ENCODE results near the gene GAPDHS. TPM values are rescaled to one million over a fixed set of nuclear protein-coding genes. Genes with fewer than 3 reads are reported as not detected.
A peak's percentile ranks its signal among the peaks of the same experiment; 100 is the strongest.

The GAPDHS gene
- total RNA-seq, 1 donor, result not detected

- no peak for TF ChIP-seq CTCF (IDR thresholded peaks at IDR 0.05; ENCODE audit: insufficient read depth, low read depth, low read length)
- DNase-seq (ENCODE audit: low read depth), result no peak
Observed at GRCh38 chr19:35500611-35501010, 32.6 kb upstream of the GAPDHS start.

GRCh38 chr19:35501684-35502083, 31.6 kb upstream of the GAPDHS start:
- DNase-seq (ENCODE audit: low read depth), result peak; percentile 31
- no peak for TF ChIP-seq CTCF (IDR thresholded peaks at IDR 0.05; ENCODE audit: insufficient read depth, low read depth, low read length)
- H3K4me3 ChIP-seq (ENCODE audit: low read depth, low read length), result no peak overlapping the region

More at GRCh38 chr19:35500611-35501010, 32.6 kb upstream of the GAPDHS start:
- H3K4me3 ChIP-seq (ENCODE audit: low read depth, low read length), result no peak overlapping the region

- no peak for DNase-seq (ENCODE audit: low read depth)
- TF ChIP-seq CTCF (IDR thresholded peaks at IDR 0.05; ENCODE audit: insufficient read depth, low read depth, low read length), result no peak
Observed at GRCh38 chr19:35502751-35503150, 30.5 kb upstream of the GAPDHS start.

GRCh38 chr19:35506011-35506410, 27.2 kb upstream of the GAPDHS start:
- no peak for DNase-seq (ENCODE audit: low read depth)
- TF ChIP-seq CTCF (IDR thresholded peaks at IDR 0.05; ENCODE audit: insufficient read depth, low read depth, low read length), result no peak

More at GRCh38 chr19:35502751-35503150, 30.5 kb upstream of the GAPDHS start:
- no peak overlapping the region for H3K4me3 ChIP-seq (ENCODE audit: low read depth, low read length)

GRCh38 chr19:35507561-35507960, 25.7 kb upstream of the GAPDHS start:
- TF ChIP-seq CTCF (IDR thresholded peaks at IDR 0.05; ENCODE audit: insufficient read depth, low read depth, low read length), result no peak
- H3K4me3 ChIP-seq (ENCODE audit: low read depth, low read length), result no peak overlapping the region
- DNase-seq (ENCODE audit: low read depth), result no peak

More at GRCh38 chr19:35506011-35506410, 27.2 kb upstream of the GAPDHS start:
- no peak overlapping the region for H3K4me3 ChIP-seq (ENCODE audit: low read depth, low read length)

GRCh38 chr19:35508129-35508528, 25.1 kb upstream of the GAPDHS start:
- TF ChIP-seq CTCF (IDR thresholded peaks at IDR 0.05; ENCODE audit: insufficient read depth, low read depth, low read length), result no peak
- DNase-seq (ENCODE audit: low read depth), result no peak
- no peak overlapping the region for H3K4me3 ChIP-seq (ENCODE audit: low read depth, low read length)

GRCh38 chr19:35509018-35509652, 24.1 kb upstream of the GAPDHS start:
- no peak for DNase-seq (ENCODE audit: low read depth)
- TF ChIP-seq CTCF (IDR thresholded peaks at IDR 0.05; ENCODE audit: insufficient read depth, low read depth, low read length), result no peak
- no peak overlapping the region for H3K4me3 ChIP-seq (ENCODE audit: low read depth, low read length)
